Suprapubic skin (tissue), 4 donors: Measurements from ENCODE around the gene FBXO11. TPM values are rescaled to one million over a fixed set of nuclear protein-coding genes. Genes with fewer than 3 reads are reported as not detected.

Experiments
- DNase-seq, 2 donors: peaks; one replicate each; pipeline ENCODE4 v3.0.0-alpha.2; 2019; ENCODE audit warnings: low spot score in 2 of 2
- H3K27ac ChIP-seq: fragments of 200-600 bp; sonication (generic); one replicate; pipeline ENCODE4 v1.5.1; 2019
- H3K27me3 ChIP-seq: fragments of 200-600 bp; sonication (generic); one replicate; pipeline ENCODE4 v1.5.1; 2019
- H3K36me3 ChIP-seq: fragments of 200-600 bp; sonication (generic); one replicate; pipeline ENCODE4 v1.5.1; 2019
- H3K4me1 ChIP-seq: fragments of 200-600 bp; sonication (generic); one replicate; pipeline ENCODE4 v1.5.1; 2019
- H3K4me3 ChIP-seq: fragments of 200-600 bp; sonication (generic); one replicate; pipeline ENCODE4 v1.5.1; 2019; ENCODE audit warnings: mild to moderate bottlenecking
- H3K9me3 ChIP-seq: fragments of 200-600 bp; sonication (generic); one replicate; pipeline ENCODE4 v1.5.1; 2019
- EP300 ChIP-seq: sonication (generic); formaldehyde crosslinking; IDR thresholded peaks from one replicate; pipeline ENCODE4 v1.6.1; 2017; ENCODE audit warnings: antibody characterized with exemption
- POLR2A ChIP-seq, 2 donors: fragments of 450-650 bp; IDR thresholded peaks; one replicate each; pipeline ENCODE4 v1.6.1; 2017; ENCODE audit warnings: antibody characterized with exemption in 2 of 2, mild to moderate bottlenecking in 2 of 2, moderate library complexity in 2 of 2
- POLR2AphosphoS5 ChIP-seq, 3 donors: sonication (generic); formaldehyde crosslinking; IDR thresholded peaks; one replicate each; pipeline ENCODE4 v1.6.1; 2017; ENCODE audit warnings: antibody characterized with exemption in 3 of 3
- WGBS: methylation state at CpG from one replicate; pipeline ENCODE4 v1.1.5; 2018; 5-methylcytosine and 5-hydroxymethylcytosine counted together
- total RNA-seq, 4 donors: library from RNA; depleted of rRNA; stranded (reverse); fragments of >200 nt; gene quantifications; one replicate each; pipeline ENCODE4 v1.1.0, GENCODE V29; 2016
- TF ChIP-seq, protein P1 (sequence below), 2 donors: fragments of 200-600 bp in 1 of 2; fragments of 450-650 bp in 1 of 2; sonication (generic) in 1 of 2; IDR thresholded peaks; one replicate each; pipeline ENCODE4 v1.5.1; 2016 to 2019; ENCODE audit warnings: antibody characterized with exemption in 2 of 2, mild to moderate bottlenecking in 1 of 2, moderate library complexity in 1 of 2

FBXO11 gene
- total RNA-seq, 4 donors from 2014 or later: 30.8 to 62.9 (median 47.2) TPM

DNA sequence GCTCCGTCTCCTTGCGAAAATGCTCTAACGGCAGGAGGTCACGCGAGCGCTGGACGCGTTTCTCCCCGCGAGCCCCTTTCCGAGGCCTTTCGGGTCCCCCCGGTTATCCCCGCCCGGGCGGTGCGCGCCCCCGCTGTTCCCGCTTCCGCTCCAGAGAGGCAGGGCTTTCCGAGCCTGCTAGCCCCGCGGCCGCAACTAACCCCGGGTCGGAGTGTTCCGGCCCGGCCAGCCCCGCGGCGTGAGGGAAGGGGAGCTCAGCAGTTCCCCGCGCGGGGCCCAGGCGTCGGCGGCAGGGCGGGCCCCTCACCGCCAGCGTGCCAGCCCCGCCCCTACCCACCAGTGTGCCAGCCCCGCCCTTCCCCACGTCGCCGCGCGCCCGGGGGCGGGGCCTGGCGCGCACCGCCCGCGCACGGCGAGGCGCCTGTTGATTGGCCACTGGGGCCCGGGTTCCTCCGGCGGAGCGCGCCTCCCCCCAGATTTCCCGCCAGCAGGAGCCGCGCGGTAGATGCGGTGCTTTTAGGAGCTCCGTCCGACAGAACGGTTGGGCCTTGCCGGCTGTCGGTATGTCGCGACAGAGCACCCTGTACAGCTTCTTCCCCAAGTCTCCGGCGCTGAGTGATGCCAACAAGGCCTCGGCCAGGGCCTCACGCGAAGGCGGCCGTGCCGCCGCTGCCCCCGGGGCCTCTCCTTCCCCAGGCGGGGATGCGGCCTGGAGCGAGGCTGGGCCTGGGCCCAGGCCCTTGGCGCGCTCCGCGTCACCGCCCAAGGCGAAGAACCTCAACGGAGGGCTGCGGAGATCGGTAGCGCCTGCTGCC, 123.4 kb downstream of the FBXO11 start, which contains the start of gene MSH6:
TSS of gene MSH6 (plus strand) at position 475 of the 815 bp plus-strand sequence. CDS start at position 564, 89 bp downstream.
- Histone ChIP-seq H3K27me3 (no peaks in the 10 kb centered on the region), H3K36me3 (no peaks in the 10 kb centered on the region), H3K27ac (peak within 1 kb of the TSS; percentile 90), H3K4me3 (peak within 1 kb of the TSS; percentile 76), H3K9me3 (no peaks in the 10 kb centered on the region), H3K4me1 (peaks cover 30% of the 10 kb centered on the region)
- peak; percentile 91 for DNase-seq
- WGBS: 0% methylated on average over 31 of the region's 98 CpGs
- peak in 1 of 2 donors; percentile 57 for TF ChIP-seq POLR2A (IDR thresholded peaks at IDR 0.05)
- TF ChIP-seq, protein P1, sequence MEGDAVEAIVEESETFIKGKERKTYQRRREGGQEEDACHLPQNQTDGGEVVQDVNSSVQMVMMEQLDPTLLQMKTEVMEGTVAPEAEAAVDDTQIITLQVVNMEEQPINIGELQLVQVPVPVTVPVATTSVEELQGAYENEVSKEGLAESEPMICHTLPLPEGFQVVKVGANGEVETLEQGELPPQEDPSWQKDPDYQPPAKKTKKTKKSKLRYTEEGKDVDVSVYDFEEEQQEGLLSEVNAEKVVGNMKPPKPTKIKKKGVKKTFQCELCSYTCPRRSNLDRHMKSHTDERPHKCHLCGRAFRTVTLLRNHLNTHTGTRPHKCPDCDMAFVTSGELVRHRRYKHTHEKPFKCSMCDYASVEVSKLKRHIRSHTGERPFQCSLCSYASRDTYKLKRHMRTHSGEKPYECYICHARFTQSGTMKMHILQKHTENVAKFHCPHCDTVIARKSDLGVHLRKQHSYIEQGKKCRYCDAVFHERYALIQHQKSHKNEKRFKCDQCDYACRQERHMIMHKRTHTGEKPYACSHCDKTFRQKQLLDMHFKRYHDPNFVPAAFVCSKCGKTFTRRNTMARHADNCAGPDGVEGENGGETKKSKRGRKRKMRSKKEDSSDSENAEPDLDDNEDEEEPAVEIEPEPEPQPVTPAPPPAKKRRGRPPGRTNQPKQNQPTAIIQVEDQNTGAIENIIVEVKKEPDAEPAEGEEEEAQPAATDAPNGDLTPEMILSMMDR (IDR thresholded peaks at IDR 0.05): no peak
- TF ChIP-seq POLR2AphosphoS5 (IDR thresholded peaks at IDR 0.05): peak in 1 of 3 donors; percentile 46

DNA sequence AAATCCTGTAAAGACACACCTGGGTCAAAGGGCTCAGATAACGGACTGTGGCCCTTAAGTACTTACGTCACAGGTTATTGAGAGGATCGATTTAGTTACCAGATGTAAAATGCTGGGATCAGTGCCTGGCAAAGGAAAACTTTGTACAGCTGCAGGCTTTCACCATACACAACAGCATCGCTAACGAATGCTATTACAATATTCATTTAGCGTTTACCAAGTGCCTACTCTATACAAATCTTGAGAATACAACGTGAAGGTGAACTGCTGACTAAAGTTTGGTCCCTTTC, 124.0 kb downstream of the FBXO11 start:
- no peak for TF ChIP-seq POLR2AphosphoS5 (IDR thresholded peaks at IDR 0.05)
- no peak for TF ChIP-seq POLR2A (IDR thresholded peaks at IDR 0.05)
- TF ChIP-seq, protein P1 (IDR thresholded peaks at IDR 0.05): no peak
- no peak for TF ChIP-seq EP300
- no peaks in the 10 kb centered on the region for H3K27me3 ChIP-seq
- no peak for DNase-seq
- H3K27ac ChIP-seq: peak overlapping the region; percentile 90
- H3K4me3 ChIP-seq: peak overlapping the region; percentile 76
- H3K9me3 ChIP-seq: no peaks in the 10 kb centered on the region
- H3K4me1 ChIP-seq: peaks cover 30% of the 10 kb centered on the region
- no peaks in the 10 kb centered on the region for H3K36me3 ChIP-seq
- WGBS: 10% methylated on average over 7 of the region's 7 CpGs

DNA sequence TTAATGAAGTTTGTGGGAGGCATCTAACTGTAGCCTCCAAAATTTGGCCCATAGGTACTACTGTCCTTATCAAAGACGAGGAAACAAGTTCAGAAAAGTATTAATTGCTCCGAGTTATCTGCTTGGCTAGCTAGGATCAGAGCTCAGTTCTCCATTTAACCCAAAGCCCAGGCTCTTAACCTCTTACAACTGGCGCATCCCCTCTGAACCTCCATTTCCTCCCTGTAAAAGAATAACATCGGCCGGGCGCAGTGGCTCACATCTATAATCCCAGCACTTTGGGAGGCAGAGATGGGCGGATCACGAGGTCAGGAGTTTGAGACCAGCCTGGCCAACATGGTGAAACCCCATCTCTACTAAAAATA, 126.9 kb downstream of the FBXO11 start:
- Histone ChIP-seq H3K4me1 (peaks cover 18% of the 10 kb centered on the region), H3K9me3 (no peaks in the 10 kb centered on the region), H3K27ac (no peak overlapping the region), H3K27me3 (no peaks in the 10 kb centered on the region), H3K36me3 (no peaks in the 10 kb centered on the region), H3K4me3 (no peak overlapping the region)
- no peak for DNase-seq
- 86% methylated on average over 8 of the region's 8 CpGs for WGBS
- TF ChIP-seq POLR2A (IDR thresholded peaks at IDR 0.05) (no peak), EP300 (no peak), POLR2AphosphoS5 (IDR thresholded peaks at IDR 0.05) (no peak)
- TF ChIP-seq, protein P1 (IDR thresholded peaks at IDR 0.05): no peak

DNA sequence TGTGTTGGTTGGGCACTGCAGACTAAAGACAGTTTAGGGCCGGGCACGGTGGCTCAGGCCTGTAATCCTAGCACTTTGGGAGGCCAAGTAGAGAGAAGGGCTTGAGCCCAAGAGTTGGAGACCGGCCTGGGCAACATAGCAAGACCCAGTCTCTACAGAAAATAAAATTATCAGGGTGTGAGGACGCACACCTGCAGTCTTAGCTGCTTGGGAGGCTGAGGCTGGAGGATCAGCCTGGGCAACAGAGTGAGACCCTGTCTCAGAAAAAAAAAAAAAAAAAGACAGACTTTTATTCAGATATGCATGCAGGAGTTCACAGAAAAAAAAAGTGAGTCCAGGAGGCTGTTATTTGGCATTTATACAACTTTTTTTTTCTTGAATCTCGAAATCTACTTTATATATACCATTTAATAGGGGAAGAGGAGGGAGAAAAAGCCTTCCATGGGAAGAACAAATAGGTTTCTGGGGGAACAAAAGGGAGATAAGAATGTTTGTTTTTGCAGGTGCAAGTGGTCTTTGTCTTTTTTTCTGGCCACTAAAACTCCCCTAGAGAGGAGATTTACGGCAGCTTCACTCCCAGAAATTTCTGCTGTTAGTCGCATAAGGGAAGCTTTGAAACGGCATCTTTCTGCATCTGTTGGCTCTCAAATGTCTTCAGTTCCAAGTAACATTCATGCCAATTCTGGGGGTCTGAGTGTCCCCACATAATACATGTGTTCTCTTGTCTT, 127.4 kb downstream of the FBXO11 start:
- no peak for DNase-seq
- TF ChIP-seq POLR2A (IDR thresholded peaks at IDR 0.05): no peak
- TF ChIP-seq, protein P1 (IDR thresholded peaks at IDR 0.05): no peak
- TF ChIP-seq EP300: no peak
- no peak for TF ChIP-seq POLR2AphosphoS5 (IDR thresholded peaks at IDR 0.05)
- no peaks in the 10 kb centered on the region for H3K9me3 ChIP-seq
- no peak overlapping the region for H3K4me3 ChIP-seq
- peaks cover 12% of the 10 kb centered on the region for H3K4me1 ChIP-seq
- no peak overlapping the region for H3K27ac ChIP-seq
- H3K36me3 ChIP-seq: no peaks in the 10 kb centered on the region
- 86% methylated on average over 8 of the region's 8 CpGs for WGBS
- no peaks in the 10 kb centered on the region for H3K27me3 ChIP-seq

DNA sequence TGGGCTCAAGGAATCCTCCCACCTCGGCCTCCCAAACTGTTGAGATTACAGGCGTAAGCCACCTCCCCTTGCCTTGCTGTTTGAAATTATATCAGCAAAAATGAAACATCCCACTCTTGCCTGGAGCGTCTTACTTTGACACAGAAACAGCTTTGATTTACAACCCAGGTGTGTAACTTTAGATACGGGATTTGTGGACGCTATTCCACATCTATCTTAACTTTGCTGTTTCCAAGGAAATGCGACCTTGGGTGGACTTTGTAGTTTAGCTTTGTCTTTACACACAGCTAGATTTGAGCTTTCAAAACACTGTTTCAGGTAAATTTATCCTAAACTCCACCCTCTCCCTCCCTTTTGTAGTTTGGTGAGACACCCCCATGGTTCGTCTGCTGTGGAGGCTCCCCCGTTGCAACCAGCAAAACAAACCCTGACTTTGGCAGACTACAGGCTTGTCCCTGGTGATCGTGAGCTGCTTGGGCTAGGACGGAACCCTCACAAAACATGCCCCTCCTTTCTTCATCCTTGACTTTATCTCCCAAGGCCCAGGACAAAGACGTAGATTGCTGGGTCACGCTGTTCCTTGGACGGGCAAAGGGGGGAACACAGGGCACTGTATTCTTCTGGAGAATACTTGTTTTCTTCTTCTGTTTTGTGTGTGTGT, 128.9 kb downstream of the FBXO11 start:
- peaks cover 6% of the 10 kb centered on the region for H3K4me1 ChIP-seq
- H3K4me3 ChIP-seq: no peak overlapping the region
- TF ChIP-seq EP300 (no peak), POLR2AphosphoS5 (IDR thresholded peaks at IDR 0.05) (no peak), POLR2A (IDR thresholded peaks at IDR 0.05) (no peak)
- TF ChIP-seq, protein P1 (IDR thresholded peaks at IDR 0.05): no peak
- no peak overlapping the region for H3K27ac ChIP-seq
- DNase-seq: no peak
- 70% methylated on average over 13 of the region's 13 CpGs for WGBS
- no peaks in the 10 kb centered on the region for H3K36me3 ChIP-seq
- no peaks in the 10 kb centered on the region for H3K27me3 ChIP-seq
- no peaks in the 10 kb centered on the region for H3K9me3 ChIP-seq
